ENCODE measurements around the gene ELAPOR1.

The ELAPOR1 gene

DNA sequence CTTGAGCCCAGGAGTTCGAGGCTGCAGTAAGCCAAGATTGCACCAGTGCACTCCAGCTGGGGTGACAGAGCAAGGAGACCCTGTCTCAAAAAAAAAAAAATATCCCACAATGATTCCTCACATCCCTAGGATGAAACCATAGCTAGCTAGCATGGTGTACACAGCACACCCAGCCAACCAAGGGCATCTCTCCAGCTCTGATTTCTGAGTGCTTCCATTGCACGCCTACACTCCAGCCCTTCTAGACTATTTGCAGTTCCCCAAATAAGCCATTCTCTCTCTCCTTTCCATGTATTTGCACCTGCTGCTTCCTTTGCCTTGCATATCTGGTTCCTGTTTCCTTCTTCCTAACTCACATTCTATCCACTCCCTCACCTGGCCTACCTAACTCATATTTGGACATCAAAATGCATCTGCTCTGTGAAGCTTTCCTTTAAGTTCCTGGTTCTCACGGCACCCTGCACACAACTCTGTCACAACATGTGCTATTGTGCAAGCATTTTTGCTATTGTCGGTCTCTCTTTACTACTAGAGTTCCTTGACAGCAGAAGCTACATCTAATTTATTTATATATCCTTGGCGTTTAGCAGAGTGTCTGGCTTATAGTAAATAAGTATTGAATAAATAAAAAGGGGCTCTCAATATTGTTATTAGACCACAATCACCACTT, 2.4 kb upstream of the ELAPOR1 start:
- DNase-seq (ENCODE audit: insufficient read length, low spot score) (no peak), FAIRE-seq (no peak)
- TF ChIP-seq POLR2AphosphoS5 (IDR thresholded peaks at IDR 0.05; ENCODE audit: low read depth, low read length) (no peak), PAX5 (IDR thresholded peaks at IDR 0.05; ENCODE audit: insufficient read depth, low read length, severe bottlenecking) (no peak), TAF1 (IDR thresholded peaks at IDR 0.05; ENCODE audit: low read depth, low read length) (no peak), POU2F2 (IDR thresholded peaks at IDR 0.05; ENCODE audit: low read depth, low read length) (no peak), POLR2A (IDR thresholded peaks at IDR 0.05; ENCODE audit: low read depth, low read length) (no peak), SPI1 (IDR thresholded peaks at IDR 0.05; ENCODE audit: low read depth, low read length) (no peak)

DNA sequence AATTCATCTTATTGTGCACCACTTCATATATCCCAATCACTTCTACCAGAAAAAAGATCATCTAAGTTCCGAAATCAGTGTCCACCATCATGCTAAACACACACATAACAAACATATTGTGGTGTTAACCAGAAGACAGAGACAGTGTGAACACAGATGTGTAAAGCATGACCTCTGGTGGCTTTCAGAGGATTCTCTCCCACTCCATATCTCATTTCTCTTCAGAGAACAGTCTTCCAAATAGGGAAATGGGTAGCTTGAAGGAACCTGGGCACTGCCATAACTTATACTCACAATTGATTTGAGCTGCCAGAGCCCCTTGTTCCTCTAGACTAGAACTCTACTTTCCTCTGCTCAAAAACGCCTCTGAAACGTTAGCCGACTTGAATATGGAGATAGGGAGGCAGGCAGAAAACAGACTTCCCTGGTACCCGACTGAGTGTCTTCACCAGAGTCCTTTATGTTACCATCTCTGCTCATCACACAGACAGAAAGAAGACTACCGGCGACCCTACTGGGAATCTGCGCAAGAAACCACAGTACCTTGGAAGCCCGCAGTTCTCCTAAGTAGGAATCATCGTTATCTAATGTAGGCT, 1.8 kb upstream of the ELAPOR1 start:
- TF ChIP-seq SPI1 (IDR thresholded peaks at IDR 0.05; ENCODE audit: low read depth, low read length): peak; percentile 40; the same call in 1 of the 2 replicates
- TF ChIP-seq TAF1 (IDR thresholded peaks at IDR 0.05; ENCODE audit: low read depth, low read length): no peak
- no peak for DNase-seq (ENCODE audit: insufficient read length, low spot score)
- no peak for FAIRE-seq

DNA sequence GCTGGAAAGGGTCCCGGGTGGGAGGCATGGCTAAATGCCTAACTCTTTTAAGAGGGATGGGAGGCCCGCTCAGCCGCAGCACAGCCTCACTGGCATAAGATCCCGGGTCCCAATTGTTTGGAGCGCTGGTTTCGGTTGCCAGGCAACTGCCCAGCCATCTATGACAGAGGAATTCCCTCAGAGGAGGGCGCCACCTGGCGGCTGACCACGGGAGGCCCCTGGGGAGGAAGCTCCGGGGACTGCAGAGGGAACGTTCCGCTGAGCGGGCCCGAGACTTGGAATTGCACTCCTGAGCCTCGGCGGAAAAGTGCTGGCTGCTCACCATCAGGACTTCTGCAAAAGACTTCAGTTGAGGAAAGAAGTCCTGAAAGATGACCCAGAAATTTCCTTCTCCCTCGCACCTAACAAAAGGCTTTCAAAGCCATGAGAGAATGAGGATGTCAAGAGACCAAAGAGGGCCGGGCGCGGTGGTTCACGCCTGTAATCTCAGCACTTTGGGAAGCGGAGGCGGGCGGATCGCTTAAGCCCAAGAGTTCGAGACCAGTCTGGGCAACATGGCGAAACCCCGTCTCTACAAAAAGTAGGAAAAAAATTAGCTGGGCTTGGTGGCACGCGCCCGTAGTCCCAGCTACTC, 1.1 kb upstream of the ELAPOR1 start:
- TF ChIP-seq POU2F2 (IDR thresholded peaks at IDR 0.05; ENCODE audit: low read depth, low read length): no peak
- TF ChIP-seq PAX5 (IDR thresholded peaks at IDR 0.05; ENCODE audit: insufficient read depth, low read length, severe bottlenecking): peak; percentile 100
- DNase-seq (ENCODE audit: insufficient read length, low spot score) (peak; percentile 56), FAIRE-seq (peak; percentile 63)

DNA sequence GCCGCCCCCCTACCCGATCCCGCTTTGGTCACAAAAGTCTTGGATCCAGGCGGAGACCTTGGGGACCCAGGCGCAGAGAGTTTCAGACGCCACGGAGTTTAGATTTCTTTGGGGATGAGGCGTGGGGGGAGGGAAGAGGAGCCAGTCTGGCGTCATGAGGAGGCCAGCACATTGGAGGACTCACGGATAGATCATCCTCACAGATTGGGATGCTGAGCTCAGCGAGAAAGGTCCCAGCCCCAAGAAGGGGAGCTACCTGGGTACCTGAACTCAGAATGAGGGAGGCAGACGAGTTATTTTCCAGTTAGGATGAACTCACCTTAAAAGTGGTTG, 393 bp downstream of the ELAPOR1 start:
- DNase-seq (ENCODE audit: insufficient read length, low spot score) (no peak), FAIRE-seq (no peak)
- no peak for TF ChIP-seq TAF1 (IDR thresholded peaks at IDR 0.05; ENCODE audit: low read depth, low read length)

DNA sequence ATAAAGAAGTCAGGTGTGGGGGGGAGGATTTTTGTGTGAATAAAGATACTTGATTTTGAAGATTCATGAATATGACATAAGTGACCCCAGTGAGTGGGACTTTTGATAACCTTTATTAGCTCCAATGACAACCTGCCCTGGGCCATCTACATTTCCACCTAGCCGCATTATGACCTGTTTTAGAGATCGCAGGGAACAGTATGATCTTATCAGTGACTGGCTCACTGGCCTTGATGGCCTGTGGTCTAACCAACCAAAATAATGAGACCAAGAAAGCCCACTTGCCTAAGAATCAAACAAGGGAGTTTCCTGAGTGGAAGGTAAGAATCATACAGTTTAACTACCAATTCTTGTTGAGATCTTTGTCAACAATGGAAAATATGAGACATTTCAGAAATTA, 1.8 kb downstream of the ELAPOR1 start:
- no peak for DNase-seq (ENCODE audit: insufficient read length, low spot score)
- no peak for FAIRE-seq
- TF ChIP-seq POU2F2 (IDR thresholded peaks at IDR 0.05; ENCODE audit: low read depth, low read length): no peak
- no peak for TF ChIP-seq SPI1 (IDR thresholded peaks at IDR 0.05; ENCODE audit: low read depth, low read length)
- TF ChIP-seq TAF1 (IDR thresholded peaks at IDR 0.05; ENCODE audit: low read depth, low read length): no peak
- TF ChIP-seq POLR2A (IDR thresholded peaks at IDR 0.05; ENCODE audit: low read depth, low read length): no peak
- TF ChIP-seq POLR2AphosphoS5 (IDR thresholded peaks at IDR 0.05; ENCODE audit: low read depth, low read length): no peak
- no peak for TF ChIP-seq PAX5 (IDR thresholded peaks at IDR 0.05; ENCODE audit: insufficient read depth, low read length, severe bottlenecking)

DNA sequence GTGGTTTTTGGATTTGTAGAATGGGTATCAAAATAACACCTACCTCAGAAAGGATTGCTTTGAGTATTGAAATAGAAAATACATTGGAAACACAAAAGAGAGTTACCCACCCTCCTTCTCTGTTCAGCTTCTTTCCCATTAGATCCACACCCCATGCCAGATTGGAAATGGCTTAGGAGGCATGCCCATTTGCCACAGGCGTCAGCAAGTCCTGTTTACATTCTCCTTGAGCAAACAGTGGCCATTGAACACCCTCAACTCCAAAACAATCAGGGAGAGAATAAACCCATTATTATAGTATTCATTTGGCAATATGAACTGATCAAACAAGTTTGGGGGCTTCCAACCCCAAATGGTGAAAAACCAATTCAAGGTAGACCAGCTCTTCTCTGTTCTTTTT, 2.4 kb downstream of the ELAPOR1 start:
- DNase-seq (ENCODE audit: insufficient read length, low spot score) (no peak), FAIRE-seq (no peak)
- TF ChIP-seq POLR2AphosphoS5 (IDR thresholded peaks at IDR 0.05; ENCODE audit: low read depth, low read length) (no peak), POLR2A (IDR thresholded peaks at IDR 0.05; ENCODE audit: low read depth, low read length) (no peak), SPI1 (IDR thresholded peaks at IDR 0.05; ENCODE audit: low read depth, low read length) (no peak), PAX5 (IDR thresholded peaks at IDR 0.05; ENCODE audit: insufficient read depth, low read length, severe bottlenecking) (no peak), TAF1 (IDR thresholded peaks at IDR 0.05; ENCODE audit: low read depth, low read length) (no peak)

DNA sequence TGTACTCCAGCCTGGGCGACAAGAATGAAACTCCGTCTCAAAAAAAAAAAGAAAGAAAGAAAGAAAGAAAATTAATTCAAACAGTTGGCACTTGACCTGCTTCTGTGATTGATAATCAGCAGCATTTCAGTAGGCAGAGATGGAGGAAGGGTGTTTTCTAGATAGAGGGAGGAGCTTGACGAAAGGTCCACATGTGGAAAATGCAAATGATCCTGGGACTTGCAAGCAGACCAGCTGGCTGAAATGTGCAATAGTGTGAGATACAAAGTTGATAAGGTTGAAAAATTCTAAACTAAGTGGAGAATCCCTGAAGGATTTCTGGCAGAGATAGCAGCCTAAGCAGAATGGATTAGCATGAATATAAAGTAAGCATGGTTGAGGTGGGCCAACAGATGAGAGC, 4.2 kb downstream of the ELAPOR1 start:
- TF ChIP-seq POU2F2 (IDR thresholded peaks at IDR 0.05; ENCODE audit: low read depth, low read length) (no peak), POLR2AphosphoS5 (IDR thresholded peaks at IDR 0.05; ENCODE audit: low read depth, low read length) (no peak), SPI1 (IDR thresholded peaks at IDR 0.05; ENCODE audit: low read depth, low read length) (no peak), PAX5 (IDR thresholded peaks at IDR 0.05; ENCODE audit: insufficient read depth, low read length, severe bottlenecking) (no peak), POLR2A (IDR thresholded peaks at IDR 0.05; ENCODE audit: low read depth, low read length) (no peak), TAF1 (IDR thresholded peaks at IDR 0.05; ENCODE audit: low read depth, low read length) (no peak)
- FAIRE-seq (no peak), DNase-seq (ENCODE audit: insufficient read length, low spot score) (no peak)

DNA sequence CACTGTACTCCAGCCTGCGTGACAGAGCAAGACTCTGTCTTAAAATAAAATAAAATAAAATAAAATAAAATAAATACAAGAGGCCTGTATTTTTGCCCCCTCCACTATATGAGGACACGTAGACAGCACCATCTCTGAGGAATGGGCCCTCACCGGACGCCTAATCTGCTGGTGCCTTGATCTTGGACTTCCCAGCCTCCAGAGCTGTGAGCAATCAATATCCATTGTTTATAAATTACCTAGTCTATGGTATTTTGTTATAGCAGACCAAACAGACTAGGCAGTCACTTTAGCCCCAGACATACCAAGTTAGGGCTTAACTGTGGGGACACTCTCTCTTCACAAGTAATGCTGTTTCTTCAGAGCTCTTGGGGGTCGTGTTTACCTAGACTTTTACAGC, 6.4 kb downstream of the ELAPOR1 start:
- no peak for TF ChIP-seq POLR2A (IDR thresholded peaks at IDR 0.05; ENCODE audit: low read depth, low read length)
- no peak for TF ChIP-seq POU2F2 (IDR thresholded peaks at IDR 0.05; ENCODE audit: low read depth, low read length)
- no peak for TF ChIP-seq TAF1 (IDR thresholded peaks at IDR 0.05; ENCODE audit: low read depth, low read length)
- no peak for TF ChIP-seq PAX5 (IDR thresholded peaks at IDR 0.05; ENCODE audit: insufficient read depth, low read length, severe bottlenecking)
- TF ChIP-seq POLR2AphosphoS5 (IDR thresholded peaks at IDR 0.05; ENCODE audit: low read depth, low read length): no peak
- no peak for TF ChIP-seq SPI1 (IDR thresholded peaks at IDR 0.05; ENCODE audit: low read depth, low read length)
- FAIRE-seq (no peak), DNase-seq (ENCODE audit: insufficient read length, low spot score) (no peak)

DNA sequence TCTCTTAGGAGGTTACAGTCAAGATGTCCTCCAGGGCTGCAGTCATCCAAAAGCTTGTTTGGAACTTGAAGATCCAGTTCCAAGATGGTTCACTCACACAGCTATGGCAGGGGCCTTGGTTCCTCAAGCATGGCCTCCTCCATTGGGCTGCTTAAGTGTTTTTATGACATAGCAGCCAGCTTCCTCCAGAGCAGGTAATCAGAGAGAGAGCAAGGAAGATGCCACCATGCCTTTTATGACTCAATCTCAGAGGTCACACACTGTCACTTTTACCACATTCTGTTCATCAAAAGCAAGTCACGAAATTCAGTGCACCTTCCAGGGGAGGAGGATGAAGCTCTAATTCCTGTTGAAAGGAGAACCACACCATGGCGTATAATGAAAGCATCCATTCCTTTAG, 17.1 kb downstream of the ELAPOR1 start:
- TF ChIP-seq PAX5 (IDR thresholded peaks at IDR 0.05; ENCODE audit: insufficient read depth, low read length, severe bottlenecking) (no peak), SPI1 (IDR thresholded peaks at IDR 0.05; ENCODE audit: low read depth, low read length) (no peak), POLR2A (IDR thresholded peaks at IDR 0.05; ENCODE audit: low read depth, low read length) (no peak), POLR2AphosphoS5 (IDR thresholded peaks at IDR 0.05; ENCODE audit: low read depth, low read length) (no peak), POU2F2 (IDR thresholded peaks at IDR 0.05; ENCODE audit: low read depth, low read length) (no peak), TAF1 (IDR thresholded peaks at IDR 0.05; ENCODE audit: low read depth, low read length) (no peak)
- FAIRE-seq (no peak), DNase-seq (ENCODE audit: insufficient read length, low spot score) (no peak)

DNA sequence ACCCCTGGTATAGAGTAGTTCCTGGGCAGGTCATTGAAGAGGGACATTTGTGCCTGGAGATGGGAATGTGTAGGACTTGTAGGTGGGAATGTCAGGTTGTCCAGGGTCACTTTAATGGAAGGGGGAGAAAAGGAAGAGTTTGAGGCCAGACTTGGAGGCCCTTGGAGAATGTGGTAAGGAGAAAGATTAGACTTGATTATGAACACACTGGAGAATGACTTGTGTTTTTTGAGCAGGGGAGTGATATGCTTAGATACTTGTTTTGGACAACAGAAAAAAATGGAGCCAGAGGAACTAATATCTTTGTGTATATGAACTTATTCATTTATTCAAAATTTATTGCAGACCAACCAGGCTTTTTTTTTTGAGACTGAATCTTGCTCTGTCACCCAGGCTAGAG, 17.9 kb downstream of the ELAPOR1 start:
- no peak for FAIRE-seq
- no peak for DNase-seq (ENCODE audit: insufficient read length, low spot score)
- TF ChIP-seq POLR2AphosphoS5 (IDR thresholded peaks at IDR 0.05; ENCODE audit: low read depth, low read length): no peak
